B cell (primary cell): ENCODE measurements around the gene ZEB1. TPM values are rescaled to one million over a fixed set of nuclear protein-coding genes. Genes with fewer than 3 reads are reported as not detected.

Source experiments
- ATAC-seq: fragments of 200-7000 bp; cut with Tn5 transposase; one replicate; pipeline ENCODE4 v1.10.0; 2021; ENCODE audit warnings: low read depth, mild to moderate bottlenecking, moderate number of reproducible peaks, moderate library complexity
- CTCF ChIA-PET: fragments of 350-600 bp; sonication (Branson Sonifier 250); formaldehyde crosslinking; loops from one replicate; lab custom pipeline; 2021; ENCODE audit warnings: antibody characterized with exemption, inconsistent platforms; lab: Charles Lee
- POLR2A ChIA-PET: fragments of 350-600 bp; sonication (Branson Sonifier 250); formaldehyde crosslinking; loops from one replicate; lab custom pipeline; 2021; ENCODE audit warnings: antibody characterized with exemption; lab: Charles Lee
- DNase-seq: peaks from one replicate; pipeline ENCODE4 v3.0.0; 2013
- H2AFZ ChIP-seq: 2 replicates; pipeline ENCODE4 v1.6.1; 2012; ENCODE audit warnings: mild to moderate bottlenecking, low read depth, low read length; ENCODE audit not compliant: insufficient read depth, poor library complexity, severe bottlenecking
- H3K27ac ChIP-seq, 2 donors: 1 replicate in 1 of 2; 2 replicates in 1 of 2; pipeline ENCODE4 v1.5.1; 2012 to 2013; ENCODE audit warnings: low read length in 2 of 2, mild to moderate bottlenecking in 2 of 2, moderate library complexity in 1 of 2
- H3K27me3 ChIP-seq, 4 experiments: fragments of 200-600 bp in 1 of 4; sonication (generic) in 1 of 4; replicated peaks in 1 of 4; 1 replicate in 2 of 4; 2 replicates in 2 of 4; pipeline versions ENCODE4 v1.6.1 to v1.7.0; 2013 to 2016; ENCODE audit warnings: low read length in 3 of 4, mild to moderate bottlenecking in 2 of 4, mixed read lengths in 1 of 4, moderate library complexity in 1 of 4; ENCODE audit not compliant: insufficient read depth in 4 of 4, control insufficient read depth in 3 of 4; ENCODE audit errors: control extremely low read depth in 1 of 4
- H3K36me3 ChIP-seq, 2 experiments: replicated peaks in 1 of 2; 1 replicate in 1 of 2; 2 replicates in 1 of 2; pipeline versions ENCODE4 v1.6.1 to v1.7.1; 2013; ENCODE audit warnings: low read length in 1 of 2; ENCODE audit not compliant: insufficient read depth in 2 of 2, control insufficient read depth in 1 of 2; ENCODE audit errors: control extremely low read depth in 1 of 2, extremely low read depth in 1 of 2
- H3K4me1 ChIP-seq, 2 donors: fragments of 200-600 bp in 1 of 2; sonication (generic) in 1 of 2; 1 replicate in 1 of 2; 2 replicates in 1 of 2; pipeline versions ENCODE4 v1.5.1 to v1.6.1; 2013 to 2017; ENCODE audit warnings: low read length in 2 of 2; ENCODE audit not compliant: control insufficient read depth in 2 of 2, insufficient read depth in 2 of 2
- H3K4me2 ChIP-seq: replicated peaks from 2 replicates; pipeline ENCODE3; 2012; ENCODE audit warnings: mild to moderate bottlenecking, low read depth, low read length; ENCODE audit not compliant: poor library complexity, severe bottlenecking
- H3K4me3 ChIP-seq, 5 experiments: fragments of 200-600 bp in 1 of 5; sonication (generic) in 1 of 5; 1 replicate in 3 of 5; 2 replicates in 2 of 5; pipeline versions ENCODE4 v1.5.1 to v1.7.0; 2011 to 2016; ENCODE audit warnings: low read length in 4 of 5, mild to moderate bottlenecking in 4 of 5, low read depth in 2 of 5, control low read depth in 1 of 5, moderate library complexity in 1 of 5; ENCODE audit not compliant: insufficient read depth in 1 of 5; ENCODE audit errors: control extremely low read depth in 1 of 5, extremely low read depth in 1 of 5
- H3K79me2 ChIP-seq: fragments of 200-600 bp; sonication (generic); one replicate; pipeline ENCODE4 v1.6.0; 2016; ENCODE audit warnings: low read length; ENCODE audit not compliant: control insufficient read depth, insufficient read depth
- H3K9ac ChIP-seq: fragments of 200-600 bp; sonication (generic); 2 replicates; pipeline ENCODE4 v1.6.1; 2017; ENCODE audit warnings: mild to moderate bottlenecking, low read length, moderate library complexity
- H3K9me3 ChIP-seq, 3 donors: one replicate each; pipeline versions ENCODE4 v1.6.1 to v1.7.1; 2013; ENCODE audit warnings: low read length in 2 of 3; ENCODE audit not compliant: control insufficient read depth in 2 of 3, insufficient read depth in 1 of 3; ENCODE audit errors: control extremely low read depth in 1 of 3
- H4K20me1 ChIP-seq: 2 replicates; pipeline ENCODE4 v1.6.0; 2012; ENCODE audit warnings: mild to moderate bottlenecking, low read length; ENCODE audit not compliant: insufficient read depth, control insufficient read depth, poor library complexity, severe bottlenecking
- H3K27ac Mint-ChIP-seq: one replicate; pipeline ENCODE4 v1.8.0; 2021; ENCODE audit warnings: mixed read lengths
- H3K27me3 Mint-ChIP-seq: one replicate; pipeline ENCODE4 v1.8.0; 2021; ENCODE audit warnings: mixed read lengths
- H3K4me1 Mint-ChIP-seq: one replicate; pipeline ENCODE4 v1.8.0; 2021; ENCODE audit warnings: mixed read lengths
- H3K4me3 Mint-ChIP-seq: one replicate; pipeline ENCODE4 v1.8.0; 2021; ENCODE audit warnings: mixed read lengths
- H3K9me3 Mint-ChIP-seq: one replicate; pipeline ENCODE4 v1.8.0; 2022; ENCODE audit warnings: mixed read lengths; ENCODE audit not compliant: insufficient read depth
- CTCF ChIP-seq: fragments of 200-600 bp; IDR thresholded peaks from one replicate; pipeline ENCODE4 v1.8.0; 2022; ENCODE audit warnings: antibody characterized with exemption, mild to moderate bottlenecking
- EZH2 ChIP-seq: IDR thresholded peaks from 2 replicates; pipeline ENCODE4 v1.6.1; 2012; ENCODE audit warnings: borderline replicate concordance, low read depth, mild to moderate bottlenecking, moderate library complexity, low read length; ENCODE audit not compliant: insufficient read depth, poor library complexity, severe bottlenecking
- WGBS: methylation state at CpG from one replicate; pipeline ENCODE4 v1.1.5; 2013; ENCODE audit warnings: missing lambda C conversion rate; ENCODE audit not compliant: insufficient coverage; 5-methylcytosine and 5-hydroxymethylcytosine counted together
- intact Hi-C: fragments of 100-400 bp; cut with micrococcal nuclease; formaldehyde crosslinking; loops from one replicate; pipeline ENCODE4 v1.10.0; 2022
- polyA plus RNA-seq: library from polyadenylated mRNA; depleted of rRNA; stranded (reverse); fragments of >200 nt; gene quantifications from 2 replicates; pipeline ENCODE4 v1.2.3, GENCODE V29; 2012
- total RNA-seq, 2 donors: library from RNA; stranded (reverse); fragments of 120-200 nt in 1 of 2; gene quantifications; 1 replicate in 1 of 2; 2 replicates in 1 of 2; pipeline versions ENCODE4 v1.2.3 to v1.2.4, GENCODE V29; 2013 to 2022

ZEB1 gene
- total and polyA plus RNA-seq, 2 donors (not counting 1 experiment from before 2014, with no cell fraction given) = 11.2 to 96.7 TPM

GRCh38 chr10:31340343-31340742 lies 21.3 kb downstream of the ZEB1 start:
- H2AFZ ChIP-seq = no peak overlapping the region
- ATAC-seq (no peak), DNase-seq (no peak)
- Mint-ChIP-seq H3K9me3 (no peaks in the 10 kb centered on the region), H3K27me3 (no peaks in the 10 kb centered on the region), H3K4me1 (peaks cover 16% of the 10 kb centered on the region), H3K4me3 (no peak overlapping the region), H3K27ac (no peak overlapping the region)
- H3K27ac ChIP-seq = no peak overlapping the region
- POLR2A ChIA-PET = no interaction called here
- no peaks in the 10 kb centered on the region for H3K9me3 ChIP-seq
- H3K4me2 ChIP-seq = no peak overlapping the region
- no peaks in the 10 kb centered on the region for H3K27me3 ChIP-seq
- peaks cover 6 to 20% of the 10 kb centered on the region in 2 donors for H3K4me1 ChIP-seq
- H3K79me2 ChIP-seq = peaks cover 95% of the 10 kb centered on the region
- CTCF ChIA-PET = no interaction called here
- peaks cover 55% of the 10 kb centered on the region for H4K20me1 ChIP-seq
- H3K9ac ChIP-seq = no peak overlapping the region
- no peaks in the 10 kb centered on the region for H3K36me3 ChIP-seq
- intact Hi-C loops = no loop called here
- no peak for TF ChIP-seq CTCF
- no peak for TF ChIP-seq EZH2
- H3K4me3 ChIP-seq = no peak overlapping the region

- H3K4me1 Mint-ChIP-seq = peaks cover 16% of the 10 kb centered on the region
- Histone ChIP-seq H3K9ac (no peak overlapping the region), H3K36me3 (no peaks in the 10 kb centered on the region), H4K20me1 (peaks cover 54% of the 10 kb centered on the region), H3K27ac (no peak overlapping the region), H3K9me3 (no peaks in the 10 kb centered on the region), H3K4me2 (peak overlapping the region; percentile 12), H3K4me3 (no peak overlapping the region), H3K4me1 (peaks cover 6 to 20% of the 10 kb centered on the region in 2 donors), H3K27me3 (no peaks in the 10 kb centered on the region), H2AFZ (no peak overlapping the region), H3K79me2 (peaks cover 95% of the 10 kb centered on the region)
- WGBS = no CpG with 5 or more reads among the region's 1 CpG
- intact Hi-C loops = no loop called here
- CTCF ChIA-PET = interaction anchor here (1.6 kb wide), 1 partner anchor 9 kb away, joined by 3 read pairs; no protein-coding TSS in a partner anchor
- DNase-seq = no peak
- ATAC-seq = no peak
- TF ChIP-seq EZH2 = no peak
- TF ChIP-seq CTCF = no peak
- POLR2A ChIA-PET = no interaction called here
- H3K9me3 Mint-ChIP-seq = no peaks in the 10 kb centered on the region
- no peak overlapping the region for H3K4me3 Mint-ChIP-seq
- H3K27me3 Mint-ChIP-seq = no peaks in the 10 kb centered on the region
- no peak overlapping the region for H3K27ac Mint-ChIP-seq
These were observed 22.5 kb downstream of the ZEB1 start for GRCh38 chr10:31341552-31341951.
